Naive B cell (primary cell): Measurements from ENCODE around the gene SMARCA5. TPM values are rescaled to one million over a fixed set of nuclear protein-coding genes. Genes with fewer than 3 reads are reported as not detected.

Experiments used
- ATAC-seq, 2 donors: fragments of 150-1000 bp; cut with Tn5 transposase; 2 replicates each; pipeline ENCODE4 v1.10.0; 2021; ENCODE audit warnings: low read depth in 2 of 2, mild to moderate bottlenecking in 2 of 2, moderate library complexity in 2 of 2
- DNase-seq: peaks from one replicate; pipeline ENCODE4 v3.0.0; 2022
- H3K27ac Mint-ChIP-seq, 6 donors: one replicate each; pipeline ENCODE4 v1.8.0; 2020 to 2022; ENCODE audit warnings: mild to moderate bottlenecking in 6 of 6, mixed read lengths in 6 of 6, moderate library complexity in 5 of 6, inconsistent platforms in 2 of 6
- H3K27me3 Mint-ChIP-seq, 3 donors: one replicate each; pipeline ENCODE4 v1.8.0; 2021 to 2022; ENCODE audit warnings: mixed read lengths in 3 of 3, mild to moderate bottlenecking in 1 of 3
- H3K36me3 Mint-ChIP-seq, 2 donors: one replicate each; pipeline ENCODE4 v1.8.0; 2020 to 2022; ENCODE audit warnings: mixed read lengths in 2 of 2, inconsistent platforms in 1 of 2, mild to moderate bottlenecking in 1 of 2
- H3K4me1 Mint-ChIP-seq, 3 donors: one replicate each; pipeline ENCODE4 v1.8.0; 2020 to 2022; ENCODE audit warnings: mixed read lengths in 3 of 3, inconsistent platforms in 1 of 3, mild to moderate bottlenecking in 1 of 3, moderate library complexity in 1 of 3
- H3K4me3 Mint-ChIP-seq, 8 donors: one replicate each; pipeline ENCODE4 v1.8.0; 2020 to 2022; ENCODE audit warnings: mild to moderate bottlenecking in 8 of 8, mixed read lengths in 8 of 8, moderate library complexity in 8 of 8, inconsistent platforms in 2 of 8
- H3K9me3 Mint-ChIP-seq, 7 donors: one replicate each; pipeline ENCODE4 v1.8.0; 2020 to 2022; ENCODE audit warnings: mixed read lengths in 7 of 7, mild to moderate bottlenecking in 5 of 7, inconsistent platforms in 2 of 7, moderate library complexity in 1 of 7
- polyA plus RNA-seq, 6 donors: library from polyadenylated mRNA; unstranded; fragments of 300-500 nt; fragmentation: Illumina TruSeq; gene quantifications; one replicate each; pipeline ENCODE4 v1.2.3, GENCODE V29; 2021; ENCODE audit warnings: low read depth in 6 of 6

SMARCA5 gene, protein sequence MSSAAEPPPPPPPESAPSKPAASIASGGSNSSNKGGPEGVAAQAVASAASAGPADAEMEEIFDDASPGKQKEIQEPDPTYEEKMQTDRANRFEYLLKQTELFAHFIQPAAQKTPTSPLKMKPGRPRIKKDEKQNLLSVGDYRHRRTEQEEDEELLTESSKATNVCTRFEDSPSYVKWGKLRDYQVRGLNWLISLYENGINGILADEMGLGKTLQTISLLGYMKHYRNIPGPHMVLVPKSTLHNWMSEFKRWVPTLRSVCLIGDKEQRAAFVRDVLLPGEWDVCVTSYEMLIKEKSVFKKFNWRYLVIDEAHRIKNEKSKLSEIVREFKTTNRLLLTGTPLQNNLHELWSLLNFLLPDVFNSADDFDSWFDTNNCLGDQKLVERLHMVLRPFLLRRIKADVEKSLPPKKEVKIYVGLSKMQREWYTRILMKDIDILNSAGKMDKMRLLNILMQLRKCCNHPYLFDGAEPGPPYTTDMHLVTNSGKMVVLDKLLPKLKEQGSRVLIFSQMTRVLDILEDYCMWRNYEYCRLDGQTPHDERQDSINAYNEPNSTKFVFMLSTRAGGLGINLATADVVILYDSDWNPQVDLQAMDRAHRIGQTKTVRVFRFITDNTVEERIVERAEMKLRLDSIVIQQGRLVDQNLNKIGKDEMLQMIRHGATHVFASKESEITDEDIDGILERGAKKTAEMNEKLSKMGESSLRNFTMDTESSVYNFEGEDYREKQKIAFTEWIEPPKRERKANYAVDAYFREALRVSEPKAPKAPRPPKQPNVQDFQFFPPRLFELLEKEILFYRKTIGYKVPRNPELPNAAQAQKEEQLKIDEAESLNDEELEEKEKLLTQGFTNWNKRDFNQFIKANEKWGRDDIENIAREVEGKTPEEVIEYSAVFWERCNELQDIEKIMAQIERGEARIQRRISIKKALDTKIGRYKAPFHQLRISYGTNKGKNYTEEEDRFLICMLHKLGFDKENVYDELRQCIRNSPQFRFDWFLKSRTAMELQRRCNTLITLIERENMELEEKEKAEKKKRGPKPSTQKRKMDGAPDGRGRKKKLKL
- 10 to 100 TPM; 17.1 to 36.3 (median 26.1) TPM for polyA plus RNA-seq

DNA sequence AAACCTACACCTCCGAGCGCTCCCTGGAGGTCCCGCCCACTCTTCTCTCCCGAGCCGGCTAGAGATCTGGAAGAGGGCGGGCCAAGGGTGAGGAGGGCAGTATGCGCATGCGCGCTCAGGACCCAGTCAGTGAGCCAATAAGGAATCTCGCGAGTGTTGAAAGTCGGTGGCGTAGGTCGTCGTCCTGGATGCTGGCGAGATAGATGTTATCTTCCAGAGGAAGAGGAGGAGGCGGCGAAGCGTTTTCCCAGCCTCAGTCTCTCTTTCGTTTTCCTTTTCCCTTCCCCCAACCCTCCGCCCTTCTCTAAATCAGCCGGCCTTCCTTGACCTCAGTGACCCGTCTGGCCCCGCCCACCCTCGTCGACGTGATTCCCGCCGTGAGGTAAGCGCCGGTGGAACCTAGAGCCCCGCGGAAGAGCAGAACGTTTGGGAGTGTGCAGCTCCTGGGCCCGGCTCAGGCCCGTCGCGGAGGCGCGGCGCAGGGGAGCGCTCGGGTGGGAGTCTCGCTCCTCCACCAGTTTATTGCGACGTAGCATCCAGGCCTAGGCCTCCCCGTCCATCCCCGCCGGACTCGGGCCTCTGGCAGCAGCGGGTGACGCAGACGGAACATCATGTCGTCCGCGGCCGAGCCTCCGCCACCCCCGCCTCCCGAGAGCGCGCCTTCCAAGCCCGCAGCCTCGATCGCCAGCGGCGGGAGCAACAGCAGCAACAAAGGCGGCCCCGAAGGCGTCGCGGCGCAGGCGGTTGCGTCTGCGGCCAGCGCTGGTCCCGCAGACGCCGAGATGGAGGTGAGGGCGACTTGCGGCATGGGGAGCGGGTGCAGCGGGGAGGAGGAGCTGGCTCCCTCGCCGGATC, at the start of gene SMARCA5:
Gene SMARCA5 (plus strand): TSS at position 389 of the 855 bp plus-strand sequence. CDS start 223 bp downstream, at position 612.
- Mint-ChIP-seq H3K36me3 (no peaks in the 10 kb centered on the region), H3K4me1 (peaks cover 22 to 39% (median 29%) of the 10 kb centered on the region in 3 donors), H3K4me3 (peak within 1 kb of the TSS; percentile 96 to 100 (median 99)), H3K9me3 (peaks cover 0 to 2% (median 0%) of the 10 kb centered on the region in 7 donors), H3K27me3 (no peaks in the 10 kb centered on the region), H3K27ac (peak within 1 kb of the TSS; percentile 99 to 100 (median 100))
- DNase-seq (peak; percentile 97), ATAC-seq (peak; percentile 82 to 85)

- ATAC-seq = peak; percentile 78 to 95
- Mint-ChIP-seq H3K36me3 (peaks cover 7 to 9% of the 10 kb centered on the region in 2 donors), H3K4me1 (peaks cover 12 to 26% (median 24%) of the 10 kb centered on the region in 3 donors), H3K4me3 (peak overlapping the region in 2 of 8 donors; percentile 6 to 23), H3K9me3 (no peaks in the 10 kb centered on the region), H3K27ac (peak overlapping the region; percentile 1 to 92 (median 76)), H3K27me3 (no peaks in the 10 kb centered on the region)
- peak; percentile 25 for DNase-seq
Measured at GRCh38 chr4:143473334-143474126, 40.0 kb upstream of the SMARCA5 start.

DNA sequence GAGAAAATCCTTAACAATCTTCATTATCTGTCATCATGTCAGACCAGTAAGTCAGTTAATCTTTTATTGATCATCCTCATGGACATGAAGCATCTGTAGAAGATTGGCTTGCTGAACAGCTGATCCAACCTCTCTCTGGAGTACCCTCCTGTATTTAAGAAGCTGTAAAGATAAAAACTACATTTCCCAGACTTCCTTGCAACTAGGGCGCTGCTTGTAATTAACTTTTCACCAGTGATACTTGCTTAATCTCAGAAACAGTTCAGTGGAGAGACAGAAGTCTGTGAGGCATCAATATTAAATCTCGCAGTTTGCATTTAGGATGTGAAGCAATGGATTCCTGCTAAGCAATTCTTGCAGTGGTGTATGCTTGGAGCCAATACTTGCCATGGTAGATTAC, 36.0 kb upstream of the SMARCA5 start:
- H3K36me3 Mint-ChIP-seq = no peaks in the 10 kb centered on the region
- H3K9me3 Mint-ChIP-seq = no peaks in the 10 kb centered on the region
- ATAC-seq = no peak
- no peaks in the 10 kb centered on the region for H3K27me3 Mint-ChIP-seq
- no peak overlapping the region for H3K4me3 Mint-ChIP-seq
- no peak for DNase-seq
- H3K27ac Mint-ChIP-seq = no peak overlapping the region
- peaks cover 10 to 24% (median 21%) of the 10 kb centered on the region in 3 donors for H3K4me1 Mint-ChIP-seq

DNA sequence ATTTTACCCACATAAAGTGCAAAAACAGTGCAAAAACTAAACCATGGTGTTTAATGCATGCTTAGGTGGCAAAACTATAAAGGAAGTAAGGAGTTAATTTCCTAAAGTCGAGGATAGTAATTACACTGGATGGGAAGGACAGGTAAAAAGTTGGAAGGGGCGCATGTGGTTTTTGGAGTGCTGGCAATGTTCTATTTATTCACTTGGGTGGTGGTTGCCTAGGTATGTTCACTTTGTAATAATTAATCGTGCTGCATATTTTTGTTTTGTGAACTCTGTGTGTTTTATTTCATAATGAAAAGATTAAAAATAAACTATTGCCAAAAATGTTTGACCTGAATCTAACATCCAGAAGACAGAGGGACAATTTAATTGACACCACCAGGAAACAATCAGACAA, 32.1 kb upstream of the SMARCA5 start:
- no peak overlapping the region for H3K4me3 Mint-ChIP-seq
- H3K27me3 Mint-ChIP-seq = peaks cover 0 to 16% (median 7%) of the 10 kb centered on the region in 3 donors
- DNase-seq = no peak
- H3K36me3 Mint-ChIP-seq = no peaks in the 10 kb centered on the region
- no peaks in the 10 kb centered on the region for H3K9me3 Mint-ChIP-seq
- H3K27ac Mint-ChIP-seq = no peak overlapping the region
- H3K4me1 Mint-ChIP-seq = no peaks in the 10 kb centered on the region
- no peak for ATAC-seq

DNA sequence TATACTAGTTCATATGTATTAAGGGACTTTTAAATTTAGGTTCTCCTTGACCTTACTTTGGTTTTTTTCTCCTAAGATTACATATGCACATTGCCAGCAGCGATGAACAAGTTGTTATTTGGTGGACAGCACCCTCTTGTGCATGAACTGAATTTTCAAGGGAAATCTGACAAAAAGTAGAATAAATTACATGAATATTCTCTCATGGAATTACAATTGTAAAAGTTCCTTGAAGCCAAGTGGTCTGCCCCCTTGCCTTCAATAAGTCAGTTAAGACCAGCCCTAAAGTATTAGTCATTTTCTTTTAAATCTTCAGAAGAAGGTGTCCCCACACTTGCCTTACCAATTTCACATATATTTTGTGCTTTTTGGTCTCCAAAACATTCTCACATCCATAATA, 30.7 kb upstream of the SMARCA5 start:
- Mint-ChIP-seq H3K9me3 (no peaks in the 10 kb centered on the region), H3K27ac (peak overlapping the region in 2 of 6 donors; percentile 34 to 74), H3K4me1 (no peaks in the 10 kb centered on the region), H3K36me3 (no peaks in the 10 kb centered on the region), H3K4me3 (no peak overlapping the region), H3K27me3 (peaks cover 0 to 16% (median 7%) of the 10 kb centered on the region in 3 donors)
- ATAC-seq = peak; percentile 35 to 48
- DNase-seq = peak; percentile 40

- Mint-ChIP-seq H3K9me3 (peaks cover 0 to 1% (median 0%) of the 10 kb centered on the region in 7 donors), H3K27ac (no peak overlapping the region), H3K27me3 (peaks cover 0 to 16% (median 7%) of the 10 kb centered on the region in 3 donors), H3K36me3 (no peaks in the 10 kb centered on the region), H3K4me3 (no peak overlapping the region), H3K4me1 (no peaks in the 10 kb centered on the region)
- ATAC-seq (no peak), DNase-seq (no peak)
Measured at GRCh38 chr4:143486314-143486713, 27.2 kb upstream of the SMARCA5 start.

DNA sequence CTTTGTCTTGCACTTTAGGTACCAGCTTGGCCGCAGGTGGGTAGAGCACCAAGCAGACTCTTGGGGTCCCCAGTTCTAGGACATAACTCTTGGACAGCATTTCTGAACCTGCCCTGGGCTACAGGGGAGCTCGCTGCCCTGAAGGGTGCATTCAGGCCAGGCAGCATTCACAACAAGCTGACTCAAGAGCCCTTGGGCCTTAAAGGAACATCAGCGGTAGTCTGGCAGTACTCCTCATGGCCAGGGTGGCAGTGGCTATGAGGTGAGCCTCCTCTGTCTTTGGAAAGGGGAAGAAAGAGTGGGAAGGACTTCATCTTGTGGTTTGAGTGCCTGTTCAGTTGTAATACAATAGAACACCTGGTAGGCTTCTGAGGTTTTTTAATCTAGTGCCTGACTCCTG, 24.8 kb upstream of the SMARCA5 start:
- no peak overlapping the region for H3K4me3 Mint-ChIP-seq
- ATAC-seq (no peak), DNase-seq (no peak)
- peak overlapping the region in 1 of 6 donors; percentile 24 for H3K27ac Mint-ChIP-seq
- H3K36me3 Mint-ChIP-seq = no peaks in the 10 kb centered on the region
- peaks cover 0 to 16% (median 7%) of the 10 kb centered on the region in 3 donors for H3K27me3 Mint-ChIP-seq
- H3K9me3 Mint-ChIP-seq = peaks cover 0 to 2% (median 0%) of the 10 kb centered on the region in 7 donors
- H3K4me1 Mint-ChIP-seq = no peaks in the 10 kb centered on the region

DNA sequence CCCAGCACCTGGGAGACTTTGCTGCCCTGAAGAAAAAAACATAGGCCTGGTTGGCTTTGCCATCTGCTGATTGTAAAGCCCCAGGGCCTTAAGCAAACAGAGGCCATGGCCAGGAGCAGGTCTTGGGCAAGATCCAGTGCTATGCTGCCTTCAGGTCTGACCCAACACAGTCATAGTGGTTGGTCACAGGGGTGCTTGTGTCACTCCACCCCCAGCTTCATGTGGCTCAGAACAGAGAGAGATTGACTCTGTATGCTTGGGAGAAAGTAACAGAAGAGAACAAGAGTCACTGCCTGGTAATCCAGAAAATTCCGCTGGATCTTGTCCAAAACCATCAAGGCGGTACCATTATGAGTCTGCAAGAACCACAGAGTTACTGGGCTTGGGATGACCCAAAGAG, 24.4 kb upstream of the SMARCA5 start:
- DNase-seq (no peak), ATAC-seq (no peak)
- H3K4me3 Mint-ChIP-seq = no peak overlapping the region
- H3K4me1 Mint-ChIP-seq = no peaks in the 10 kb centered on the region
- peaks cover 0 to 3% (median 0%) of the 10 kb centered on the region in 7 donors for H3K9me3 Mint-ChIP-seq
- H3K27ac Mint-ChIP-seq = peak overlapping the region in 1 of 6 donors; percentile 24
- H3K27me3 Mint-ChIP-seq = peaks cover 0 to 16% (median 7%) of the 10 kb centered on the region in 3 donors
- no peaks in the 10 kb centered on the region for H3K36me3 Mint-ChIP-seq

DNA sequence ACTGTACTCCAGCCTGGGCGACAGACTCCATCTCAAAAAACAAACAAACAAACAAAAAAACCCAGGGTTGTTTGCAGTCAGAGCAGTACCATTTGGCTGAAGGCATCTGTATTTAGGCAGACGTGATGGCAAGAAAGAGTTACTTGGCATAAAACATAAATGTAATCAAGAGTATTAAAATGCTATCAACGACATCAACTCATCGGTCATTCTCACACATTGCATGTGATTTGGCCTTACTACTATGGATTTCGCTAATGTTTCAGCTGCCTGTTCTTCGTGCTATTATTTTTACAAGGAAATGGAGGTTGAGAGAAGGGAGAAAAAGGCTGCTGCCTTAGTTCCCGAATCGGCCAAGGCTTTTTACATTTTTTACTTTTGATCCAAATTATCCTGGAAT, 15.5 kb upstream of the SMARCA5 start:
- H3K36me3 Mint-ChIP-seq = no peaks in the 10 kb centered on the region
- no peaks in the 10 kb centered on the region for H3K27me3 Mint-ChIP-seq
- H3K9me3 Mint-ChIP-seq = peaks cover 0 to 8% (median 0%) of the 10 kb centered on the region in 7 donors
- no peak overlapping the region for H3K27ac Mint-ChIP-seq
- no peak overlapping the region for H3K4me3 Mint-ChIP-seq
- H3K4me1 Mint-ChIP-seq = peaks cover 0 to 5% (median 0%) of the 10 kb centered on the region in 3 donors
- no peak for DNase-seq
- no peak for ATAC-seq

- peaks cover 0 to 5% (median 0%) of the 10 kb centered on the region in 7 donors for H3K9me3 Mint-ChIP-seq
- DNase-seq = no peak
- no peaks in the 10 kb centered on the region for H3K36me3 Mint-ChIP-seq
- H3K27me3 Mint-ChIP-seq = no peaks in the 10 kb centered on the region
- H3K4me1 Mint-ChIP-seq = peaks cover 0 to 5% (median 0%) of the 10 kb centered on the region in 3 donors
- H3K27ac Mint-ChIP-seq = no peak overlapping the region
- no peak for ATAC-seq
- no peak overlapping the region for H3K4me3 Mint-ChIP-seq
Measured at GRCh38 chr4:143502231-143502630, 11.3 kb upstream of the SMARCA5 start.

- Mint-ChIP-seq H3K4me1 (peaks cover 0 to 3% (median 0%) of the 10 kb centered on the region in 3 donors), H3K27me3 (no peaks in the 10 kb centered on the region)
- ATAC-seq = no peak
Measured at GRCh38 chr4:143506031-143506430, 7.5 kb upstream of the SMARCA5 start.

DNA sequence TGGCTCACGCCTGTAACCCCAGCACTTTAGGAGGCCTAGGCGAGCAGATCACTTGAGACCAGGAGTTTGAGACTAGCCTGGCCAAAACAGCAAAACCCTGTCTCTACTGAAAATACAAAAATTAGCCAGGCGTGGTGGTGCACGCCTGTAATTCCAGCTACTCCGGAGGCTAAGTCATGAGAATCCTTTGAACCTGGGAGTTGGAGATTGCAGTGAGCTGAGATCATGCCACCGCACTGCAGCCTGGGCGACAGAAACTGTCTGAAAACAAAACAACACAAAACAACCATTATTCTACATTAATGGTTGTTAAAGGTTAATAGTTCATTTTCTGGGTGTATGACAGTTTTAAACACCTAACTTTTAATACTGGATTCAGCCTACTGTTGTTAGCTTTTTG, 1.6 kb upstream of the SMARCA5 start:
- no peaks in the 10 kb centered on the region for H3K27me3 Mint-ChIP-seq
- H3K4me3 Mint-ChIP-seq = peak overlapping the region in 3 of 8 donors; percentile 96 to 100 (median 99)
- peaks cover 0 to 2% (median 0%) of the 10 kb centered on the region in 7 donors for H3K9me3 Mint-ChIP-seq
- H3K27ac Mint-ChIP-seq = peak overlapping the region in 1 of 6 donors; percentile 16
- no peaks in the 10 kb centered on the region for H3K36me3 Mint-ChIP-seq
- DNase-seq (no peak), ATAC-seq (no peak)
- peaks cover 19 to 31% (median 27%) of the 10 kb centered on the region in 3 donors for H3K4me1 Mint-ChIP-seq

More at GRCh38 chr4:143506031-143506430, 7.5 kb upstream of the SMARCA5 start:
- H3K4me3 Mint-ChIP-seq = no peak overlapping the region
- DNase-seq = no peak
- H3K9me3 Mint-ChIP-seq = peaks cover 0 to 3% (median 0%) of the 10 kb centered on the region in 7 donors
- no peak overlapping the region for H3K27ac Mint-ChIP-seq
- H3K36me3 Mint-ChIP-seq = no peaks in the 10 kb centered on the region
